Suprapubic skin (tissue), 3 donors: ENCODE data around the gene MFAP3.

ENCODE experiments used
- EP300 ChIP-seq: sonication (generic); formaldehyde crosslinking; IDR thresholded peaks from one replicate; pipeline ENCODE4 v1.6.1; 2017; ENCODE audit warnings: antibody characterized with exemption
- TF ChIP-seq, protein P1 (sequence below), 2 donors: fragments of 200-600 bp in 1 of 2; fragments of 450-650 bp in 1 of 2; sonication (generic) in 1 of 2; IDR thresholded peaks; one replicate each; pipeline ENCODE4 v1.5.1; 2016 to 2019; ENCODE audit warnings: antibody characterized with exemption in 2 of 2, mild to moderate bottlenecking in 1 of 2, moderate library complexity in 1 of 2

DNA sequence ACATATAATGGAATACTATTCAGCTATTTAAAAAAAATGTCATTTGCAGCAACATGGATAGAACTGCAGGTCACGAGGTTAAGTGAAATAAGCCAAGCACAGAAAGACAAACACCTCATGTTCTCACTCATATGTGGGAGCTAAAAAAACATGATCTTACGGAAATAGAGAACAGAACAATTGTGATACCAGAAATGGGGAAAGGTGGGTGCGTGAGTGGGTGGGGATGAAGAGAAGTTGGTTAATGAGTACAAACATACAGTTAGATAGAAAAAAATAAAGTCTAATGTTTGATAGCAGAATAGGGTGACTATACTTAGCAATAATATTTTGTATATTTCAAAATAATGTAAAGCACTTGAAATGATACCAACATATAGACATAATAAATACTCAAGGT, 38.8 kb upstream of the MFAP3 start:
- TF ChIP-seq, protein P1, sequence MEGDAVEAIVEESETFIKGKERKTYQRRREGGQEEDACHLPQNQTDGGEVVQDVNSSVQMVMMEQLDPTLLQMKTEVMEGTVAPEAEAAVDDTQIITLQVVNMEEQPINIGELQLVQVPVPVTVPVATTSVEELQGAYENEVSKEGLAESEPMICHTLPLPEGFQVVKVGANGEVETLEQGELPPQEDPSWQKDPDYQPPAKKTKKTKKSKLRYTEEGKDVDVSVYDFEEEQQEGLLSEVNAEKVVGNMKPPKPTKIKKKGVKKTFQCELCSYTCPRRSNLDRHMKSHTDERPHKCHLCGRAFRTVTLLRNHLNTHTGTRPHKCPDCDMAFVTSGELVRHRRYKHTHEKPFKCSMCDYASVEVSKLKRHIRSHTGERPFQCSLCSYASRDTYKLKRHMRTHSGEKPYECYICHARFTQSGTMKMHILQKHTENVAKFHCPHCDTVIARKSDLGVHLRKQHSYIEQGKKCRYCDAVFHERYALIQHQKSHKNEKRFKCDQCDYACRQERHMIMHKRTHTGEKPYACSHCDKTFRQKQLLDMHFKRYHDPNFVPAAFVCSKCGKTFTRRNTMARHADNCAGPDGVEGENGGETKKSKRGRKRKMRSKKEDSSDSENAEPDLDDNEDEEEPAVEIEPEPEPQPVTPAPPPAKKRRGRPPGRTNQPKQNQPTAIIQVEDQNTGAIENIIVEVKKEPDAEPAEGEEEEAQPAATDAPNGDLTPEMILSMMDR (IDR thresholded peaks at IDR 0.05), result no peak
- no peak for TF ChIP-seq EP300
